ENCODE data around the gene GFOD1.
"Not testable (repeated sequence)": the region's sequence is repeated elsewhere in the genome, so short reads cannot be mapped to it uniquely, and the experiment has no call there.

GFOD1 gene

DNA sequence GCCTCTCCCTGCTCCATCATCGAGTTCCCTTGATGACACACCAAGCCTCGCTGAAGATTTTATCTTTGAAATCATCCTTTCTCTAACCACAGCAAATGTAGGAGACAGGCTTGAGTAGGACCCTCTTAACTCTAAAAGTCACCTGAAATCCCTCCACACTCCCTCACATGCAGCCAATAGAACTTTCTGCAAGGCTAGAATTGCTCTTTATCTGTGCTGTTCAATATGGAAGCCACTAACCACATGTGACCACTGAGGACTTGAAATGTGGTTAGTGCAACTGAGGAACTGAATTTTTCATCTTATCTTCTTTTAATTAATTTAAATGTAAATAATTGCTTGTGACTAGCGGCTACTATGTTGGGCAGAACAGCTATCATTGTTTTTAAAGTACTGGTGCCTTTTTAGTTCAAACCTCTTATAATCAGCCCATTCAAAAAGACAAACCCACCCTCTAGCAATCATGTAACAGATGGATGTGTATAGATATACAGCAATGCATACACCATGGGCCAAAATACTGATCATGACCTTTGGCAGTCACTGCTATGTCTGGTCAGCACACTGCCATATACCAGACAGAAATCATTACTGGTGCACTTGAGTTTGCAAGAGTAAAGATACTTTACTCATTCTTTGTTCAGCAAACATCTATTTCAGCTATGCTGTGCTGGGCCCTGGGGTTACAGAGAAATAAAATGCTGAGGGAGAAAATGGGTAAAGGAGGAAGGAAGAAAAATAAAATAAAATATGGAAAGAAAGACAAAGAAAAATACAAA lies 50.0 kb downstream of the GFOD1 start:
- no peak for DNase-seq

DNA sequence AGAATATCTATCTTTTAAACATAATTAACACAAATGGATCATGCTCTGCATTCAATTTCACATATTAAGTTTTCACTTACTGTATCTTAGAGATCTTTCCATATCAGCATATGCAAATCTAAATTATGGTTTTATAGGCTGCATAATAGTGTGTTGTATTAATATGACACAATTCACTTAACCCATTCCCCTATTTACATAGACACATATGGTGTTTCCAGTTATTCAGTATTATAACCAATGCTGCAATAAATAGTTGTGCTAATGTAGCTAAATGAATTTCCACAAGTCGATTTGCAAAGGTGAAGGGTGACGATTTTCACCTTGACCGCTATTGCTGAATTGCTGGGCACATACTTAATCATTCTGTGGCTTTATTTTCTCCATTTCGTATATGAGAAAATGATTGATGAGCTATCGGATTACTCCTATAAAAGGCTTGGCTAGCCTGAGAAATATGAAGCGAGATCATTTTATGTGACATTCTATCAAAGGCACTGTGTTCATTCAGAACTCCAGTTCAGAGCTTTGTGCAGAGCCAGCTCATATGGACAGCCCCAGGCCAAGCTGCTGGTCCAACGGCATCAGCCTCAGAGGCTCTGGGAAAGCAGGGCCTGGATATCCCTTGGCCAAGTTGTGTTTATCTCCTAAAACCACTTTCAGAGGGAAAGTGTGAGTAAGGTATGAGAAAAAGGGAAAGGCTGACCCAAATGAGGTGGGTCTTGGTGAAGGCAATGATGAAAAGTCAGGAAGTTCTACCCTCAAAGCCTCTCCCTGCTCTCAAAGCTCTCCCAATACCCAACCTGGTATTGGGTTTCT lies 50.8 kb downstream of the GFOD1 start:
- no peak for DNase-seq

DNA sequence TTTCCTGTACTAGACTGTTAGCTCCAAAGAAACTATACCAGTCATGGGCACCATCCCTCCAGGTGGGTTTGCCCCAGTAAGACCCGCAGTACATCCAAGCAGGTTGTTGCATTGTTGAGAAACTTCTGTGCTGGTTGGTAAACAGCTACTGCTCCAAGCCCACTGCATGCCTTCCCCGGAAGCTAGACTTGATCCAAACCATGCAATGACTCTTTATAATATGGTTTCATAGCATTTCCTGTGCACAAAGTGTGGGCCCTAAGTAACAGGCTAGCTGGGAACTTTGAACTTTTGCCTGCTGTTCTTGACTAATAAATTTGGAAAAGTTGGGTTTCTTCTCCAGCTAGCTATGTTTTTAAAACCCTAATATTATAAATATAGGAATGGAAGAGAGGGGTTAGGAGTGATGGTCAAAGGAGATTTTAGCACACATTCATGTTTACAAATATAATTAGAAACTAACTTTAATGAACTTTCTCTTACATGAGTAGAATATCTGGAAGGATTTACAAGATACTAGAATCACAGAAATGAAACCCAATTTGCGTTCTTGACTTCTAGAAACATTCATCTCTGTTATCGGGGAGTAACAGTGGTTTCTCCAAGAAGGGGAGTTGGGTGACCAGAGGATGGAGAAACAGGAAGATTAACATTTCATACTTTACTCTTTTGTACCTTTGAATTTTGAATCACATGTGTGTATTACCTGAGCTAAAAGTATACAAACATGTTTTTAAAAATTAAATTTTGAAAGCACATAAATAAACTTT lies 51.7 kb downstream of the GFOD1 start:
- no peak for DNase-seq

DNA sequence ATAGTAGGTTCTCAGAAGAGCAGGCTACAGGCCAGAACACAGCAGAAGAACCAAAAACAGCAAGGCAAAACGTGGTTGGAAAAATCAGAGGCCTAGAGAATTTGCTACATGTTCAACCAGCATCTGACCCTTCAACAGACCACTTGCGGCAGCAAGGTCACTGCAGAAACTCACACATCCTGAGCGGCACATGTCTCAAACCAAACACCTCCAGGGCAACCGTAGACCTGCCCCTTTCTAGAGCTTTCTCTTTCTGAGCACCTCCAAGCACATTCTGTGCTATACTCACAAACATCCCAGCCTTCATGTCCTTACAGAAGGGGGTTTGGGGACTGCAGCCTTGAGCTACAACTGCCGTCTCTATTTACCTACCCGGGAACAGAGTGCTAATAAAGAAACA lies 52.6 kb downstream of the GFOD1 start:
- DNase-seq: no peak

DNA sequence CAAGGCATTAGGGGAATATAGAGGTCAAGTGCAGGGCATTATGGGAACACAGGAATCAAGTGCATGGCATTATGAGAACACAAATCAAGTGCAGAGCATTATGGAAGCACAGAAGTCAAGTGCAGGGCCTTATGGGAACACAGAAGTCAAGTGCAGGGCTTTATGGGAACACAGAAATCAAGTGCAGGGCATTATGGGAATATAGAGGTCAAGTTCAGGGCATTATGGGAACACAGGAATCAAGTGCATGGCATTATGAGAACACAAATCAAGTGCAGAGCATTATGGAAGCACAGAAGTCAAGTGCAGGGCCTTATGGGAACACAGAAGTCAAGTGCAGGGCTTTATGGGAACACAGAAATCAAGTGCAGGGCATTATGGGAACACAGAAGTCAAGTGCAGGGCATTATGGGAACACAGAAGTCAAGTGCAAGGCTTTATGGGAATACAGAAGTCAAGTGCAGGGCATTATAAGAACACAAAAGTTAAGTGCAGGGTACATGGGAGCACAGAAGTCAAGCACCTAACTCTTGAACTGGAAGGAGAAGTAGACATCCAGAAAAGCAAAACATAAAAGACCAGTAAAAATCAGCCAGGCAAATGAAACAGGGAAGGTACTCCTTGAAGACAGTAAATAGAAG lies 53.1 kb downstream of the GFOD1 start:
- DNase-seq: not testable (repeated sequence)

DNA sequence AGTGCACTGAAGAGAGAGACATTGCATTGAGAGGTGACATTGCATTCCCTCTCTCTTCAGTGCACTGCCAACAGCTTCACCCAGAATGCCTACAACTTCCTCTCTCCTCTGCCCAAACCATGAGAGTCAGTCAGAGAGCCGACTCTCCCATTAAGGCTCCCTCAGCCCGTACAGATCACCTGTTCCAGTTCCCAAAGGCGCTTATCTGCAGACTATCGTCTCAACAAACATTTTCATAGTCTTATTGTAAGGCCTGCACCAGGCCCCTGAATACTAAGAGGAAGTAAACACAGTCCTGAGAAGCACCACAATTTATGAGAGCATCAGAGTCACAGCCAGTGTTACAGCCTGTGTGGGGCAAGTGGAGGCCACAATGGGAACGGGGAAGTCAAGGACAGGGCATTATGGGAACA lies 53.7 kb downstream of the GFOD1 start:
- no peak for DNase-seq

DNA sequence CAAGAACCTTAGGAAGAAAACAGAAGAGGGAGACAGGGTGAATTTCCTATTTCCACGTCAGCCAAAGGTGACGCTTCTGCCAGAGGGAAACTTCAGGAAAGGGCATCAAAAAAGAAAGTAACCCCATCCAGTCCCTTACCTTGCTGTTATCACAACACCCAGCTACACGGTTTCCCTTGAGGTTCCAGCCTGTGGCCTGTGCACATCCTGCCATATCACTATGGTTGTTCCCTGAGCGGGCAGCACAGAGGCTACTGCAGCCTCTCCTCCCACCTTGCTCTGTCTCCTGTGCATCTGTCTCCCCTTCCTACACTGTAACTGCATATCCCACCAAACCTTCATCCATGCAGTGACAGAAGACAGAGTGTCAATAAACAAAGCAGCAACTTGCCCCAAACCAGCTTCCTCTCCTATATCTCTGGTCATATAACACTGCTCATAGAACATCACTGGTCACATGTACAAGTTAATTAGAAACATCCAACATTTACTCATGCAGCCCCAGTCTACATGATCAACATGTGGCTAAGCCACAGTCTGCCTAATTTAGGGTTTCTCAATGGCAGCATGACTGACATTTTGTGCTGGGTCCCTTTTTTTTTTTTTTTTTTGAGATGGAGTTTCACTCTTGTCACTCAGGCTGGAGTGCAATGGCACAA lies 54.7 kb downstream of the GFOD1 start:
- DNase-seq: no peak

DNA sequence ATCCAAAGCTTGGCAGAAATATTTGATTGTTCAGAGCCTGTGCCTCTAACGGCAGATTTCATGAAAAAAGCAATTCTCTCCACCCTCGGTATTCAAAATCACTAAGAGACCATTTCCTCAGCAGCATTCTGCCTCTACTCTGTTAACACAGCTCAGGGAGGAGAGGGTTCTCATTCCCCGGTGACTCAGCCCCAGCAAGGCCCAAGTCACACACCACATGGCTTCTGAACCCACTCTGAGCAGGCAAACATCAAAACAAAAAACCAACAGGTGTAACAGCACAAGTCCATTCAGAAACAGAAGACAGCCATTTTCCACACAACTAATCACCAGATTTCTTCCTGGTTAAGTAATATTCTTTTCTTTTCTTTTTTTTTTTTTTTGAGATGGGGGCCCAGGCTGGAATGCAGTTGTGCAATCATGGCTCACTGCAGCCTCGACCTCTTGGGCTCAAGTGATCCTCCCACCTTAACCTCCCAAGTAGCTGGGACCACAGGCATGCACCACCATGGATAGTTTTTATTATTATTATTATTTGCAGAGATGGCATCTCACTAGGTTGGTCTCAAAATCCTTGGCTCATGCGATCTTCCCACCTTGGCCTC lies 55.4 kb downstream of the GFOD1 start:
- DNase-seq: peak; percentile 67

DNA sequence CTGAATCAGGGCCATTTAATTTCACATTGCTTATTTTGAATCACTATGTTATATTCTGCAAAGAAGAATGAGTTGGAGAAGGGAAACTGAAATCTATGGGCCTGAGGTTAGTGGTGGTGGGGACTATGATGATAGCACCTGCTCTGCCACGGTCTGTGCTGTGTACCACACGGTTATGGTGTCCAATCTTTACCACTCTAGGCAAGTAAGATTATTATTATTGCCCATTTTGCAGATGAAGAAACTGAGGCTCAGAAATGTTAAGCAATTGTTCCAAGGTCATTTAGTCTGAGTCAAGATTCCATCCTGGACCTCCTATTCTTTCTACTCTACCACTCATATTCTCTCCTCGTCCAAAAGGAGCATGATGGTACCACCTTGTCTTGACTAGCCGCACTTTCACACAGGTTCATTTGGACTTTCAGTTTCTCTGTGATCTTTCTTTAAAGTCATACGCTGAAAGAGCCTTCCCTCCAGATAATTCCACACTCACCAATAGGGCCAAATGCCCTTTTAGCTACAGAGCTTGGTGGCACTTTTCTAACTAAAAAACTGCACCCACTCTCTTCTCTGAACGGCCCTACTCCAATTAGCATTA lies 56.2 kb downstream of the GFOD1 start:
- no peak for DNase-seq

DNA sequence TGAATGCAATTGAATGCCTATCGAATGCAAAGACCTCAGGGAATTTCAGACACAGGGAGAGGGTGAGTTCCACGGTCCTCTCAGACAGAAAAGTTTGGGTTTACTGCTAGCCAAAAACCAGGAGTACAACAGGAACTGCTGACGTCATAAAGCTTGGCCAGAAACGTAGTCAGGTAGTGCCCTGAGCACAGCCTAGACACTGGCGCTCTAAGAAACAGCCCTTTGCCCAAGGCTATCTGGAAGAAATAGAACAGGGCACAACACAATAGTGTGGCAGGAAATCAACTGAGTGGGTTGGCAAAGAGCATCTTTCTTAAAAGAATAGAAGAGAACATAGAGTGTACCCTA lies 58.0 kb downstream of the GFOD1 start:
- DNase-seq: no peak

DNA sequence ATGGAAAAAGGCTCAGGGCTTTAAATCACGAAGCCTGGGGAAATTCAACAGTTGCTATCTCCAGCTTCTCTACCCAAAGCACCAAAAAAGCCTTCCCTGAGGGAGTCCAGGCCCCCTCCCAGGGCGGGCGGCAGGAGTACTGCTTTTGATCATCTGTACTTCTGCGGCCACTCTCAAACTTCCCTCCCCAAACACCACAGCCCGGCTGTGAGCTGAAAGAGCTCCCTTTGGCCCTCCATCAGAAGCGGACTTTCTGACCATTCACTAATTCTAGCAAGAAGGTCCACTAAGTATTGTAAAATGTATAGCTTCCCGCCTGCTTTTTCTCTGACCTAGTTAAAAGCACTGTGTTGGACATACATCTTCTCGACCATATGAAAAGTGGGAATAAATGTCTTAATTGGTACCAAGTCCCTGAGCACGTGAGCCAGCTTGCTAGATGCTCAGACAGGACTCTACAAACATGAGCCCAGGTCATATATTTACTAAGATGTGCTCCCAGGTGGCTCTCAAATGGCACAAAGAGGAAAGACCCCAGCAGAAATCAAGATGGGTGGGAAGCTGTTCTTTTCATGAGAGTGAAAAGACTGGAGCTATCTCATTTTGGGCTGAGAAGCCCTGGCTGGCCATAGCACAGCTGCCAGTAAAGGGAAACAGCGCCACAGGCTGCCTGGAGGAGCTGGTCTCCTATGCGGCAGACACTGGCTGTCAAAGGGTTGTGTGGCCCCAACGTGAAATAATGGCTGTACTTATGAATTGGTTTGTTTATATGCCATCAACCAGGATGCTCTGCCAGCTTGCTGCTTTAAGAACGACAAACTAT lies 58.6 kb downstream of the GFOD1 start:
- DNase-seq: no peak

DNA sequence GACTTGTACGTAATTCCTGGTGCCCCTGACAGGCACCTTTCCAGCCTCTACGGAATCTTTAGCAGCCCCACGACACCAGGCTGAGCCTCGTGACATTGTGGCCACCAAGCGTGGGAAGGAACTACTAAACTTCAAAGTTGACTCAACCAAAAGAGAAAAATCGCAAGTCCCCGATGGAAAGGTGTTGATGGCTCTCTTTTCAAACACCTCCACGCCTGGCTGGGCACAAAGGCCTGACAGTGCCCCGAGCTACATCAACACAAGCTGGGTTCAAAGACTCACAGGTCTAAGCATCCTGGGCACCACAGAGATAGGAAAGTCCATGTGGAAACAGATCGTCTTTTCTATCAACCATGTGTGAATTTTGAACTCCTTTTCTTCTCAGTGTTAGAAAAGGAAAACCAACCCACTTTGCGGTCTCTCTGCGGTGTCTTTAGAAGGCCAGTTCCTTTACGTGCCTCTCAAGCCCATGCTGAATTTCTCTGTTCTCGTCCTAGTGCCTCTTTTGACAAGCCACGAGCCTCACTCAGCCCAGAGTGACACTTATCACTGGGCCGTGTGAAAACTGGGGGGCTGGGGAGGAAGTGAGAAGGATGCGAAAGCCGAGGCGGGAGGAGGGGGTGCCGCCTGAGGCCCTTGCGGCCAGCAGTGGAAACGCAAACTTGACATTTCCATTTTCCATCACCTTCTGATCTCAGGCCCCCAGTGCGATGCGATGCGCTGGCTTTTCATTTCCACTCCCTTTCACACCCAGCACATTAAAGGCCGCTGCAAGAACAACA lies 59.4 kb downstream of the GFOD1 start:
- DNase-seq: peak; percentile 89

DNA sequence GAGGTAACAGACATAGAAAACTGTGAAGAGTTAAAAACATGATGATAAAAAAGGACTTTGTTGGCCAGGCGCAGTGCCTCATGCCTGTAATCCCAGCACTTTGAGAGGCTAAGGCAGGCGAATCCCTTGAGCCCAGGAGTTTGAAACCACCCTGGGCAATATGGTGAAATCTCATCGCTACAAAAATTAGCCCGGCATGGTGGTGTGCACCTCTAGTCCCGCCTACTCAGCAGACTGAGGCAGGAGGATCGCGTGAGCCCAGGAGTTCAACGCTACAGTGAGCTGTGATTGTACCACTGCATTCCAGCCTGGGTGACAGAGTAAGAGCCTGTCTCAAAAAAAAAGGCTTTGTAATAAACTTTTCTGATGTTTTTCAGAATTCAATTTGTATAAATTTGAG lies 60.1 kb downstream of the GFOD1 start:
- DNase-seq: no peak

DNA sequence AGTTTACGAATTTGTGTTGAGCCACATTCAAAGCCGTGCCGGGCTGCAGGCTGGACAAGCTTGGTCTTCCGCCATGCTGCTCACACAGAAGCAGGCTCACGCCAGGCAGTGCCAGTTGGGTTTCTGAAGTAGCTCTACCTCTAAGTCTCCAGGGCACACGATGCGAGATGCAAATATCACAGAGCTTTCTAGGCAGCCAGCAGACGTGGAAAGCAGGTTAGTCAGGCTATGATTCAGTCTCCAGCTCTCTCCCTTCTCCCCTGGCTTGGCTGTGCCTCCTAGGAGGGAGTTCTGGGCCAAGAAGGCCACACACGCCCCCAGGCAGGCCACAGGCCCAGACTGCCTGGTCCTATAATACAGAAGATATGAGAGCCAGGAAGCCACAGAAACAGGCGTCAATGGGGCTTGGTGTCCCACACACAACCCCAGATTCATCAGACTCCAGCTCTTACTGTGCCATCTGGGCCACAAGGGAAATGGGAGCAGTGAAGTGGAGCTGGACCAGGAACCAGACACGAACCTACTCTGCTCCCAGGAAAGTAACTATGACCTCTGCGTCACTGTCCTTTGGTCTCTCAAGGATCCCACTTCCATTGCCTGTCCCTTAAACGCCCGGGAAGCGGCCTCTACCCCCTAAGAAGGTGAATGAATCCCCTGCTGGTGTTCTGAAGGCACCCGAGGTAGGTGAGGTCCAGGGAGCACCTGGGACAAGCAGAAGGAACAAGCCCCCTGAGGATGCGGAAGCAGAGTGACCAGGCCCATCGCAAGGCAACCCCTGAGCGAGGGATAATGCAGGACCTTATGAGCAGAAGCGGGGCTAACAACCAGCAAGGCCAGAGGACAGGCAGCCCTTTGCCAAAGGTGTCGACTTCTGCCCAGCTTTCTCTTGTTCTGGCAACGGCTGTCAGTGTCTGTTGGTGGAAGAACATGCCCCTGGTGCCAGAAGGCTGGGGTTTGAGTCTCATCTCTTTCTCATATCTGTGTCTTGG lies 61.2 kb downstream of the GFOD1 start:
- DNase-seq: peak; percentile 60

DNA sequence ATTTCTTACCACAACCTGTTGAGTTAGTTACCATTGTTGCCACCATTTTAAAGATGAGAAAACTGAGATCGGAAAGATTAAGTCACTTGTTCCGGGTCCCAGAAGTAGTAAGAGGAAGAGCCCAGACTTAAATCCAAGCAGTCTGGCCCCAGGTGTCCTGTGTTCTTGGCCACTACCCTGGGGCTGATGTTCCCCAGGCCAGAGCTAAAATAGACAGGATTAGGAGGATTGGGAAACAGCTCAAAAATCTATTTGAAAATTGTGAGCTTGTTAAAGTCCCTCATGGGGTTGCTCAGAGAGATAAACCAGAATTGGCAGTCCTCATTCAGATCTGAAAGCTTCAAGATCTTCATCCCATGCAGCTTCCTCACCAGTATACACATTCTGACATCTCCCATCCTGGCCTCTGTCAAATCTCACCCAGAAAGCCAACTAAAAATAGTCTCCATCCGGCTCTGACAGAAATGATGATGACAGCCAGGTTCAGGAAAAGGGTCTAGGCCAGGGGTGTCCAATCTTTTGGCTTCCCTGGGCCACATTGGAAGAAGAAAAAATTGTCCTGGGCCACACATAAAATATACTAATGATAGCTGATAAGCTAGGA lies 62.0 kb downstream of the GFOD1 start:
- DNase-seq: no peak

DNA sequence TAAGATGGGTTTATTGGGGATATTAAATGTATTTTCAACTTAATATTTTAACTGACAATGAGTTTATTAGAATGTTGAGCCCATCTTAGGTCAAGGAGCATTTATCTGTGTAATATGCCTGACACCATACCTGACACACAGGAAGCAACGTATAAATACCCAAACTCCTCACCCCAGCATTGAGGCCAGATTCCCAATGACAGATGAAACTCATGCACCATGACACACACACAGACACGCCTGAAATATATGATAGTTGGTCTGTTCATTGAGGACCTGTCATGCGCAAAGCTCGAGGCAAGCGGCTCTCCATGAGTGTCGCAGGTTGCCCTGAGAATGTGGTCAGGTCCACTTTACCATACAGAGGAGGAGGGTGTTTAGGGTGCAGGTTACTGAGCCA lies 64.1 kb downstream of the GFOD1 start:
- no peak for DNase-seq

DNA sequence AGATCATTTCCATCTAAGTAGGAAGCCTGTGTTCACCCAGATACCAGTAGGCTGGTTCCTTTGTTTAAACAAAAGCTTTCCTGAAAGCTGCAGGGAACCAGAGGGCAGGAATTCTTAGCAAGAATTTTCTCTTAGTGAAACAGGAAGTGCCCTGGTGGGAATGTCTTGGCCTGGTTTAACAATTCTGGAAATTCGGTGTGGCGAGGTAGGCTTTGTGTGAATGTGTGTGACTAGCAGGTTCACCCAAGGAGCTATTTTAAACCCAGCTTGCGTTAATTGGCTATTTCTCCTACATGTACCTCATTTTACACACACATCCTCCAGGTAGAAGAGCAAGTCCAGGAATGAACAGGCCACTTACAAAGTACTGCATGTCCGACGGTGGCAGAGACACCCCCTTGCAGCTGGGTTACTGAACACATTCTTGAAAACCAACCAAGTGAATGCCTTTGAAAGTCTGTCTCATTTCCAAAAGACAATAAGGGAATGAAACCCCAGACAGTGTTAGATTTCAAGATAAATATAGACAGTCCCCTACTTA lies 64.6 kb downstream of the GFOD1 start:
- DNase-seq: no peak

All from activated CD8-positive, alpha-beta memory T cell treated with anti-CD3 and anti-CD28 coated beads for 24 hours (primary cell).